ENCODE measurements around the gene GTF3C1.

Gene GTF3C1, protein sequence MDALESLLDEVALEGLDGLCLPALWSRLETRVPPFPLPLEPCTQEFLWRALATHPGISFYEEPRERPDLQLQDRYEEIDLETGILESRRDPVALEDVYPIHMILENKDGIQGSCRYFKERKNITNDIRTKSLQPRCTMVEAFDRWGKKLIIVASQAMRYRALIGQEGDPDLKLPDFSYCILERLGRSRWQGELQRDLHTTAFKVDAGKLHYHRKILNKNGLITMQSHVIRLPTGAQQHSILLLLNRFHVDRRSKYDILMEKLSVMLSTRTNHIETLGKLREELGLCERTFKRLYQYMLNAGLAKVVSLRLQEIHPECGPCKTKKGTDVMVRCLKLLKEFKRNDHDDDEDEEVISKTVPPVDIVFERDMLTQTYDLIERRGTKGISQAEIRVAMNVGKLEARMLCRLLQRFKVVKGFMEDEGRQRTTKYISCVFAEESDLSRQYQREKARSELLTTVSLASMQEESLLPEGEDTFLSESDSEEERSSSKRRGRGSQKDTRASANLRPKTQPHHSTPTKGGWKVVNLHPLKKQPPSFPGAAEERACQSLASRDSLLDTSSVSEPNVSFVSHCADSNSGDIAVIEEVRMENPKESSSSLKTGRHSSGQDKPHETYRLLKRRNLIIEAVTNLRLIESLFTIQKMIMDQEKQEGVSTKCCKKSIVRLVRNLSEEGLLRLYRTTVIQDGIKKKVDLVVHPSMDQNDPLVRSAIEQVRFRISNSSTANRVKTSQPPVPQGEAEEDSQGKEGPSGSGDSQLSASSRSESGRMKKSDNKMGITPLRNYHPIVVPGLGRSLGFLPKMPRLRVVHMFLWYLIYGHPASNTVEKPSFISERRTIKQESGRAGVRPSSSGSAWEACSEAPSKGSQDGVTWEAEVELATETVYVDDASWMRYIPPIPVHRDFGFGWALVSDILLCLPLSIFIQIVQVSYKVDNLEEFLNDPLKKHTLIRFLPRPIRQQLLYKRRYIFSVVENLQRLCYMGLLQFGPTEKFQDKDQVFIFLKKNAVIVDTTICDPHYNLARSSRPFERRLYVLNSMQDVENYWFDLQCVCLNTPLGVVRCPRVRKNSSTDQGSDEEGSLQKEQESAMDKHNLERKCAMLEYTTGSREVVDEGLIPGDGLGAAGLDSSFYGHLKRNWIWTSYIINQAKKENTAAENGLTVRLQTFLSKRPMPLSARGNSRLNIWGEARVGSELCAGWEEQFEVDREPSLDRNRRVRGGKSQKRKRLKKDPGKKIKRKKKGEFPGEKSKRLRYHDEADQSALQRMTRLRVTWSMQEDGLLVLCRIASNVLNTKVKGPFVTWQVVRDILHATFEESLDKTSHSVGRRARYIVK (N-terminal part only)

GRCh38 chr16:27549746-27550581 lies at the start of gene GTF3C1, which contains the start of gene KATNIP:
Gene GTF3C1, minus strand, starts transcription at chr16:27549913. Its CDS starts 23 bp downstream, at chr16:27549890.
Gene KATNIP, plus strand, starts transcription at chr16:27550144. Its CDS starts 27 bp downstream, at chr16:27550171.
- H3K27me3 ChIP-seq (replicated peaks; ENCODE audit: control insufficient read depth, insufficient read depth, low read length), result no peaks in the 10 kb centered on the region
- peaks cover 6% of the 10 kb centered on the region for H3K36me3 ChIP-seq (ENCODE audit: control insufficient read depth, insufficient read depth, low read length, severe bottlenecking)
- peak; percentile 100 for DNase-seq (ENCODE audit: low read depth)
- H3K9me3 ChIP-seq (ENCODE audit: control insufficient read depth, low read length), result no peaks in the 10 kb centered on the region
- peak within 1 kb of the TSS; percentile 89 for H3K9ac ChIP-seq (ENCODE audit: low read length)
- H3K4me3 ChIP-seq (ENCODE audit: low read length), result peak within 1 kb of the TSS; percentile 93
- H3K4me1 ChIP-seq (ENCODE audit: control insufficient read depth, insufficient read depth, low read length), result peaks cover 35% of the 10 kb centered on the region

GRCh38 chr16:27598931-27599565 lies 49.3 kb upstream of the GTF3C1 start:
- no peaks in the 10 kb centered on the region for H3K27me3 ChIP-seq (replicated peaks; ENCODE audit: control insufficient read depth, insufficient read depth, low read length)
- H3K4me3 ChIP-seq (ENCODE audit: low read length), result no peak overlapping the region
- H3K9ac ChIP-seq (ENCODE audit: low read length), result no peak overlapping the region
- H3K9me3 ChIP-seq (ENCODE audit: control insufficient read depth, low read length), result no peaks in the 10 kb centered on the region
- DNase-seq (ENCODE audit: low read depth), result no peak
- peaks cover 2% of the 10 kb centered on the region for H3K36me3 ChIP-seq (ENCODE audit: control insufficient read depth, insufficient read depth, low read length, severe bottlenecking)
- peaks cover 13% of the 10 kb centered on the region for H3K4me1 ChIP-seq (ENCODE audit: control insufficient read depth, insufficient read depth, low read length)

- no peaks in the 10 kb centered on the region for H3K9me3 ChIP-seq (ENCODE audit: control insufficient read depth, low read length)
- H3K9ac ChIP-seq (ENCODE audit: low read length), result no peak overlapping the region
- H3K4me1 ChIP-seq (ENCODE audit: control insufficient read depth, insufficient read depth, low read length), result peaks cover 13% of the 10 kb centered on the region
- peaks cover 4% of the 10 kb centered on the region for H3K36me3 ChIP-seq (ENCODE audit: control insufficient read depth, insufficient read depth, low read length, severe bottlenecking)
- H3K4me3 ChIP-seq (ENCODE audit: low read length), result no peak overlapping the region
- H3K27me3 ChIP-seq (replicated peaks; ENCODE audit: control insufficient read depth, insufficient read depth, low read length), result no peaks in the 10 kb centered on the region
- DNase-seq (ENCODE audit: low read depth), result no peak
Observed at GRCh38 chr16:27598220-27598619, 48.5 kb upstream of the GTF3C1 start.

DNA sequence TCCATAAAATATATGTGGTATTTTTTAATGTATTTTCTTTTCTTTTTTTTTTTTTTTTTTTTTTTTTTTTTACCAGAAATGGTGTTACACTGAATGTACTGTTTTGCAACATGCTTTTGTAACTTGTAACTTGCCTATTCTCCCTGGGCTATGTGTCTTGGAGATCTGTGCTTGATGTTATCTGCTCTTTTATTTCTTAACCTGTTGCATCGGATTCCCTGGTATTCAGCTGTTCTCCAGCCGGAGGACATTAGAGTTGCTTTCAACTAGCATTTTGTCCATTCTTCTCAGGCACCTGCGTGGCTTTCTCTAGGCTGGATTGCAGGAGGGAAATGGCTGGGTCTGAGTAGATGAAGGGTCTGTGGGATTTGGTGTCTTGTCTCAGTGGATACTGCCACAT lies 47.6 kb upstream of the GTF3C1 start:
- Histone ChIP-seq H3K36me3 (ENCODE audit: control insufficient read depth, insufficient read depth, low read length, severe bottlenecking) (peaks cover 4% of the 10 kb centered on the region), H3K27me3 (replicated peaks; ENCODE audit: control insufficient read depth, insufficient read depth, low read length) (no peaks in the 10 kb centered on the region), H3K4me3 (ENCODE audit: low read length) (no peak overlapping the region), H3K9me3 (ENCODE audit: control insufficient read depth, low read length) (no peaks in the 10 kb centered on the region), H3K4me1 (ENCODE audit: control insufficient read depth, insufficient read depth, low read length) (peaks cover 13% of the 10 kb centered on the region), H3K9ac (ENCODE audit: low read length) (no peak overlapping the region)
- DNase-seq (ENCODE audit: low read depth), result peak; percentile 66

- Histone ChIP-seq H3K27me3 (replicated peaks; ENCODE audit: control insufficient read depth, insufficient read depth, low read length) (no peaks in the 10 kb centered on the region), H3K4me3 (ENCODE audit: low read length) (no peak overlapping the region), H3K36me3 (ENCODE audit: control insufficient read depth, insufficient read depth, low read length, severe bottlenecking) (peaks cover 4% of the 10 kb centered on the region), H3K4me1 (ENCODE audit: control insufficient read depth, insufficient read depth, low read length) (peaks cover 13% of the 10 kb centered on the region), H3K9me3 (ENCODE audit: control insufficient read depth, low read length) (no peaks in the 10 kb centered on the region), H3K9ac (ENCODE audit: low read length) (no peak overlapping the region)
- DNase-seq (ENCODE audit: low read depth), result no peak
Observed at GRCh38 chr16:27596411-27596810, 46.7 kb upstream of the GTF3C1 start.

- no peaks in the 10 kb centered on the region for H3K9me3 ChIP-seq (ENCODE audit: control insufficient read depth, low read length)
- H3K27me3 ChIP-seq (replicated peaks; ENCODE audit: control insufficient read depth, insufficient read depth, low read length), result no peaks in the 10 kb centered on the region
- peaks cover 13% of the 10 kb centered on the region for H3K4me1 ChIP-seq (ENCODE audit: control insufficient read depth, insufficient read depth, low read length)
- H3K9ac ChIP-seq (ENCODE audit: low read length), result no peak overlapping the region
- H3K4me3 ChIP-seq (ENCODE audit: low read length), result no peak overlapping the region
- H3K36me3 ChIP-seq (ENCODE audit: control insufficient read depth, insufficient read depth, low read length, severe bottlenecking), result peaks cover 4% of the 10 kb centered on the region
- no peak for DNase-seq (ENCODE audit: low read depth)
Observed at GRCh38 chr16:27595993-27596392, 46.3 kb upstream of the GTF3C1 start.

GRCh38 chr16:27595475-27595874 lies 45.8 kb upstream of the GTF3C1 start:
- Histone ChIP-seq H3K9ac (ENCODE audit: low read length) (no peak overlapping the region), H3K27me3 (replicated peaks; ENCODE audit: control insufficient read depth, insufficient read depth, low read length) (no peaks in the 10 kb centered on the region), H3K9me3 (ENCODE audit: control insufficient read depth, low read length) (no peaks in the 10 kb centered on the region), H3K4me1 (ENCODE audit: control insufficient read depth, insufficient read depth, low read length) (peaks cover 13% of the 10 kb centered on the region), H3K36me3 (ENCODE audit: control insufficient read depth, insufficient read depth, low read length, severe bottlenecking) (peaks cover 4% of the 10 kb centered on the region), H3K4me3 (ENCODE audit: low read length) (no peak overlapping the region)
- DNase-seq (ENCODE audit: low read depth), result no peak

DNA sequence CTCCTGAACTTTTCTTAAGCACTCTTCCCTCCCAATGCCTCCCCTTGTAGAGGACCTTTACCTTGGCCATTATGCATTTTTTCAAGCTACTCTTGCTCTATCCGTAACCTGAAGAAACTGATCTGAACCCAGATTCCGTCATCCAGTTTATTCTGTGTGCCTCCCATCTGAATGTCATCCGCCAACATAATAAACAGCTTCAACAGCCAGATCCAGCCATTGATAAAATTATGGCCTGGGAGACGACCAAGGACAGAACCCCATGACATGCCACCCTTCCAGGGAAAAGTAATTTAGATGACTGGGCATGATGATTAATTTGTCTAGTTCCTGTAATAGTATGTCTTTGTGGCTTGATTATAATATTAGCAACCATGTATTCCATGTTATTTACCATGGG lies 42.1 kb upstream of the GTF3C1 start:
- no peak for DNase-seq (ENCODE audit: low read depth)
- no peak overlapping the region for H3K4me3 ChIP-seq (ENCODE audit: low read length)
- H3K27me3 ChIP-seq (replicated peaks; ENCODE audit: control insufficient read depth, insufficient read depth, low read length), result no peaks in the 10 kb centered on the region
- peaks cover 4% of the 10 kb centered on the region for H3K36me3 ChIP-seq (ENCODE audit: control insufficient read depth, insufficient read depth, low read length, severe bottlenecking)
- H3K4me1 ChIP-seq (ENCODE audit: control insufficient read depth, insufficient read depth, low read length), result peaks cover 3% of the 10 kb centered on the region
- H3K9me3 ChIP-seq (ENCODE audit: control insufficient read depth, low read length), result no peaks in the 10 kb centered on the region
- no peak overlapping the region for H3K9ac ChIP-seq (ENCODE audit: low read length)

DNA sequence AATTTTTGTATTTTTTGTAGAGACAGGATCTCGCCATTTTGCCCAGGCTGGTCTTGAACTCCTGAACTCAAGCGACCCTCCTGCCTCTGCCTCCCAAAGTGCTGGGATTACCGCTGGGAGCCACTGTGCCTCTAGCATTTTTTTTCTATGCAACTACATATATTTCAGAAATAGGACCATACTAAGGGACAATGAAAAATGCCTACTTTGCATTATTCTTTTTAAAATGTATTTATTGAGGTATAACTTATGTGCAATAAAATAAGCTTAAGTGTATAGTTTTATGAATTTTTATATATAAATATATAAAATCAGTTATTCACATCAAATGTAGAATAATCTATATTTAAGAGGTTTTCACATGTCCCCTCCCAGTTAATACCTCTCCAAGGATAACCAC lies 38.3 kb upstream of the GTF3C1 start:
- Histone ChIP-seq H3K36me3 (ENCODE audit: control insufficient read depth, insufficient read depth, low read length, severe bottlenecking) (peaks cover 7% of the 10 kb centered on the region), H3K9ac (ENCODE audit: low read length) (no peak overlapping the region), H3K4me3 (ENCODE audit: low read length) (no peak overlapping the region), H3K27me3 (replicated peaks; ENCODE audit: control insufficient read depth, insufficient read depth, low read length) (no peaks in the 10 kb centered on the region), H3K4me1 (ENCODE audit: control insufficient read depth, insufficient read depth, low read length) (no peaks in the 10 kb centered on the region), H3K9me3 (ENCODE audit: control insufficient read depth, low read length) (no peaks in the 10 kb centered on the region)
- no peak for DNase-seq (ENCODE audit: low read depth)

- Histone ChIP-seq H3K9ac (ENCODE audit: low read length) (no peak overlapping the region), H3K27me3 (replicated peaks; ENCODE audit: control insufficient read depth, insufficient read depth, low read length) (no peaks in the 10 kb centered on the region), H3K9me3 (ENCODE audit: control insufficient read depth, low read length) (no peaks in the 10 kb centered on the region), H3K4me3 (ENCODE audit: low read length) (no peak overlapping the region), H3K4me1 (ENCODE audit: control insufficient read depth, insufficient read depth, low read length) (peaks cover 12% of the 10 kb centered on the region), H3K36me3 (ENCODE audit: control insufficient read depth, insufficient read depth, low read length, severe bottlenecking) (peaks cover 7% of the 10 kb centered on the region)
- DNase-seq (ENCODE audit: low read depth), result no peak
Observed at GRCh38 chr16:27586711-27587110, 37.0 kb upstream of the GTF3C1 start.
